Lower leg skin (tissue), 4 donors: ENCODE data around the gene MAP3K3. TPM values are rescaled to one million over a fixed set of nuclear protein-coding genes. Genes with fewer than 3 reads are reported as not detected.

ENCODE experiments used
- DNase-seq, 2 donors: peaks; one replicate each; pipeline ENCODE4 v3.0.0-alpha.2; 2019; ENCODE audit warnings: low spot score in 2 of 2
- H3K4me3 ChIP-seq: fragments of 200-600 bp; sonication (generic); 2 replicates; pipeline ENCODE4 v1.5.1; 2017; ENCODE audit warnings: mild to moderate bottlenecking, low read depth; ENCODE audit not compliant: poor library complexity, severe bottlenecking
- POLR2A ChIP-seq, 2 donors: fragments of 450-650 bp; IDR thresholded peaks; one replicate each; pipeline ENCODE4 v1.6.1; 2016 to 2017; ENCODE audit warnings: antibody characterized with exemption in 2 of 2, mild to moderate bottlenecking in 1 of 2, moderate library complexity in 1 of 2
- WGBS, 2 donors: methylation state at CpG; one replicate each; pipeline ENCODE4 v1.1.5; 2018; 5-methylcytosine and 5-hydroxymethylcytosine counted together
- intact Hi-C: fragments of 100-400 bp; cut with DNase I; formaldehyde crosslinking; loops from one replicate; pipeline ENCODE4 v1.15.0; 2023; ENCODE audit warnings: low total_unique reads
- total RNA-seq, 4 donors: library from RNA; depleted of rRNA; stranded (reverse); fragments of >200 nt; gene quantifications; one replicate each; pipeline ENCODE4 v1.1.0, GENCODE V29; 2016
- TF ChIP-seq, protein P1 (sequence below), 3 donors: fragments of 450-650 bp; IDR thresholded peaks; one replicate each; pipeline ENCODE4 v1.5.1; 2016; ENCODE audit warnings: antibody characterized with exemption in 3 of 3, mild to moderate bottlenecking in 3 of 3, moderate library complexity in 2 of 3

The MAP3K3 gene
- total RNA-seq, 4 donors from 2014 or later: 25.2 to 54.1 (median 39.6) TPM

DNA sequence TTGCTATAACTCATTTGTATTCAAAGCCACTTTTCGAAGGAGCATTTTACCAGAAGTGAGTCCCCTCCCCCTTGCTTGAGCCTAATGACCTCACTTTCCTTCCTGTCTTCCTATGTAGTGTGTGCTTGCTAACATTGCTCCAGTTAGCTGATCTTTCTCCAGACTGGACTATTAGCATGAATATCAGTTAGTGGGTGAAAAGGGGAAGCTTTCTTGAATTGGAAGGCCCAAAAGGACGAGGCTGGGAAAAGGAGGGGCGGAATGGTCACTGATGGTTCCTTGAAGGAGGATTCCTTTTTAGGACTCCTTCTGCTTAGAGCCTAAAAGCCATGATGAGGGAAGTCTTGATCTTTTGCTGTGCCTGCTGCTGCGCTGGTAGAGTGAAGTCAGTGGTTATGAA lies 11.9 kb downstream of the MAP3K3 start:
- no peak for DNase-seq
- no peak for TF ChIP-seq POLR2A (IDR thresholded peaks at IDR 0.05)
- TF ChIP-seq, protein P1, sequence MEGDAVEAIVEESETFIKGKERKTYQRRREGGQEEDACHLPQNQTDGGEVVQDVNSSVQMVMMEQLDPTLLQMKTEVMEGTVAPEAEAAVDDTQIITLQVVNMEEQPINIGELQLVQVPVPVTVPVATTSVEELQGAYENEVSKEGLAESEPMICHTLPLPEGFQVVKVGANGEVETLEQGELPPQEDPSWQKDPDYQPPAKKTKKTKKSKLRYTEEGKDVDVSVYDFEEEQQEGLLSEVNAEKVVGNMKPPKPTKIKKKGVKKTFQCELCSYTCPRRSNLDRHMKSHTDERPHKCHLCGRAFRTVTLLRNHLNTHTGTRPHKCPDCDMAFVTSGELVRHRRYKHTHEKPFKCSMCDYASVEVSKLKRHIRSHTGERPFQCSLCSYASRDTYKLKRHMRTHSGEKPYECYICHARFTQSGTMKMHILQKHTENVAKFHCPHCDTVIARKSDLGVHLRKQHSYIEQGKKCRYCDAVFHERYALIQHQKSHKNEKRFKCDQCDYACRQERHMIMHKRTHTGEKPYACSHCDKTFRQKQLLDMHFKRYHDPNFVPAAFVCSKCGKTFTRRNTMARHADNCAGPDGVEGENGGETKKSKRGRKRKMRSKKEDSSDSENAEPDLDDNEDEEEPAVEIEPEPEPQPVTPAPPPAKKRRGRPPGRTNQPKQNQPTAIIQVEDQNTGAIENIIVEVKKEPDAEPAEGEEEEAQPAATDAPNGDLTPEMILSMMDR (IDR thresholded peaks at IDR 0.05): no peak
- WGBS, 2 donors: 75% methylated on average over 4 of the region's 4 CpGs
- H3K4me3 ChIP-seq: no peak overlapping the region
- intact Hi-C loops: no loop called here

DNA sequence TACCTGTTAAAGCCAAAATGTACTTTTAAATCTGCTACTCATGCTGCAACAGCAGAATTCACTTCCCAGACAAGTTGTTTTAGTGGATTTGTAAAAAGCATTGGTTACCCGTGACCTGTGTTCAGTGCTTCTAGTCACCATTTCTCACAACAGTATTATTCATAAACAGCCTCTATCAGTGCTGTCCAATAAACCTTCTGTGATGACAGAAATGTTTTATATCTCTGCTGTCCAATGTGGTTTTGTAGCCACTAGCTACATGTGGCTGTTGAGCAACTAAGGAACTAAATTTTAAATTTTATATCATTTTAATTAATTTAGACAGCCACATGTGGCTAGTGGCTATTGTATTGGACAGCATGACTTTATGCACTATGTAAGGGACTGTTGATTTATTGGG lies 12.6 kb downstream of the MAP3K3 start:
- DNase-seq: no peak
- no peak overlapping the region for H3K4me3 ChIP-seq
- WGBS, 2 donors: 88 to 97% methylated on average over 1 of the region's 1 CpG

DNA sequence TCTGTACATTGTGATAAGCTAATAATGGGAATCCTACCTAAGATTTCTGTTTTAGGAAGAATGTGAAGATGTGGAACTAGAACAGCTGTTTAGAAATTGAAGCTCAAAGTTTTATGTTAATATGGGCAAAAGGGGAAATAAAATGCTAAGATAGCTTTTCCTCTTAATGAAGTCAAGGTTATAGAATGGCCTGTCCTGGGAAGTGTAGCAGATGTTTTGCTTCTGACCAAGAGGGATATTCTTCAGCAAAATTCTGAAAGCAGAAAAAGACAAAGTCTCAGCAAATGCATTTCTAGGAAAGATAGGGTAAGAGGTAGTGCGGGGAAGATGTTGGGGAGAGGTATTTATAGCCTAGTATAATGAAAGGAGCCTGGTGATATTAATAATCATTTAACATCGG lies 13.1 kb downstream of the MAP3K3 start:
- 88 to 91% methylated on average over 2 of the region's 2 CpGs for WGBS, 2 donors
- no peak overlapping the region for H3K4me3 ChIP-seq
- DNase-seq: no peak
- intact Hi-C loops: no loop called here
- TF ChIP-seq, protein P1 (IDR thresholded peaks at IDR 0.05): no peak
- no peak for TF ChIP-seq POLR2A (IDR thresholded peaks at IDR 0.05)

More for the DNA sequence above, 12.6 kb downstream of the MAP3K3 start:
- intact Hi-C loops: no loop called here
- TF ChIP-seq POLR2A (IDR thresholded peaks at IDR 0.05): no peak
- TF ChIP-seq, protein P1 (IDR thresholded peaks at IDR 0.05): no peak

DNA sequence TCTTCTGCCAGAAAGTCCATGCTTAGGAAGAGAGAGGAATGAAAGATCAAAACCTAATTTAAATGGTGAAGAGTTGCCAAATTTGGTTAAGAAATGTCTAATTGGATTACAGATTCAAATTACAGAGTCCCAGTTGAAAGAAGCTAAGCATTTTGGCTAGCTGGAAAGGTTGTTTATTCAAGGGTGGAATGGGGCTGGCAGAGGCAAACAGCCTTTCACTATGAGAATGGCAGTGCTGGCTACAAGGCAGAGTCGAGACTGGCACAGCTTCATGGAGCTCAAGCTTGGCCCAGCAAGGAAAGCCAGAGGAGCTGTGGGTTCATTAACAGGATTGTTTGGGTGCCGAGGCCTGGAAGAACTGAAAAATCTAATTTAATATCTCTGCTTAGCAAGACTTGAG lies 13.6 kb downstream of the MAP3K3 start:
- TF ChIP-seq POLR2A (IDR thresholded peaks at IDR 0.05): no peak
- TF ChIP-seq, protein P1 (IDR thresholded peaks at IDR 0.05): no peak
- 65 to 68% methylated on average over 2 of the region's 2 CpGs for whole genome bisulfite sequencing, 2 donors
- intact Hi-C loops: no loop called here
- DNase-seq: no peak
- H3K4me3 ChIP-seq: no peak overlapping the region

DNA sequence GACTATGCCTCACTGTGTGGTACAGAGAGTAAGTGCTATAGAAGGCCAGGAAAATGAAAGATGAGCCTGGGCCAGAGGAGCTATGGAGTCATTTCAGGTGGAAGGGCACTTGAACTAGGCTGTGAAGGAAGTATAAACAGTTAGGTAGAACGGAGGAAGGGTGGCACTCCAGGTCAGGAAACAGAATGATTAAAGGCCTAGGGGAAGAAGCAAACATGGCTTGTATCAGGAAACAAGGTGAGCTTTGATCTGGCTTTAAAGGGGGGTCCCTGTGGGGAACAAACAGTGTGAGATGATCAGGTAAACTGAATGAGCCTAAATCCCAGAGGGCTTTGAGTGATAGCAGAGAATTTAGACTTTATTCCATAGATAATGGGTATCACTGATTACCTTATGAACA lies 16.9 kb downstream of the MAP3K3 start:
- no peak overlapping the region for H3K4me3 ChIP-seq
- TF ChIP-seq, protein P1 (IDR thresholded peaks at IDR 0.05): no peak
- TF ChIP-seq POLR2A (IDR thresholded peaks at IDR 0.05): no peak
- DNase-seq: no peak
- WGBS, 2 donors: 63 to 77% methylated on average over 1 of the region's 1 CpG
- intact Hi-C loops: no loop called here

DNA sequence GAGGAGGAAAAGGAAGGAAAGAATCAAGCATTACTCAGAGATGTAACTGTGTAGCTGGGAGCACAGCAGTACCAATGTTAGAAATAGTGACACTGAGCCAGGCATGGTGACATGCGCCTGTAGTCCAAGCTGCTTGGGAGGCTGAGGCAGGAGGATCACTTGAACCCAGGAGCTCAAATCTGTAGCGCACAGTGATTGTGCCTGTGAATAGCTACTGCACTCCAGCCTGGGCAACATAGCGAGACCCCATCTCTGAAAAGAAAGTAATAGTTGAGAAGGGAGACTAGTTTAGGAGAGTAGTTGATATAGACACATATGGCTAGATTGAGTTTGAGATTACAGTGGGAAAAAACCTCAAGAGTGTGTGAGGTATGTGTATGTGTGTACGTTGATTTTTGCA lies 17.8 kb downstream of the MAP3K3 start:
- 97 to 98% methylated on average over 4 of the region's 4 CpGs for WGBS, 2 donors
- no peak for DNase-seq
- TF ChIP-seq, protein P1 (IDR thresholded peaks at IDR 0.05): no peak
- TF ChIP-seq POLR2A (IDR thresholded peaks at IDR 0.05): no peak
- intact Hi-C loops: no loop called here
- no peak overlapping the region for H3K4me3 ChIP-seq
